Putamen (tissue), 1 donor: ENCODE results near the gene L3MBTL1.

Experiments used
- DNase-seq: peaks from one replicate; pipeline ENCODE4 v3.0.0-alpha.2; 2016; ENCODE audit warnings: low spot score

L3MBTL1 gene

GRCh38 chr20:43535370-43536004 lies 28.0 kb downstream of the L3MBTL1 start:
- DNase-seq, result no peak

- DNase-seq, result no peak
Measured at GRCh38 chr20:43536041-43536816, 28.7 kb downstream of the L3MBTL1 start.

GRCh38 chr20:43536817-43537440 lies 29.4 kb downstream of the L3MBTL1 start:
- DNase-seq, result no peak

- DNase-seq, result peak; percentile 47
Measured at GRCh38 chr20:43537921-43538877, 30.7 kb downstream of the L3MBTL1 start.

- DNase-seq, result no peak
Measured at GRCh38 chr20:43538878-43539700, 31.6 kb downstream of the L3MBTL1 start.

- no peak for DNase-seq
Measured at GRCh38 chr20:43539975-43540672, 32.6 kb downstream of the L3MBTL1 start.

- DNase-seq, result no peak
Measured at GRCh38 chr20:43540673-43541060, 33.2 kb downstream of the L3MBTL1 start.

- no peak for DNase-seq
Measured at GRCh38 chr20:43541214-43541613, 33.7 kb downstream of the L3MBTL1 start.

GRCh38 chr20:43542161-43542560 lies 34.7 kb downstream of the L3MBTL1 start:
- DNase-seq, result no peak

GRCh38 chr20:43542674-43543073 lies 35.2 kb downstream of the L3MBTL1 start:
- no peak for DNase-seq

- DNase-seq, result no peak
Measured at GRCh38 chr20:43543138-43543537, 35.6 kb downstream of the L3MBTL1 start.

GRCh38 chr20:43544501-43544900 lies 37.0 kb downstream of the L3MBTL1 start:
- DNase-seq, result no peak

GRCh38 chr20:43545837-43546578 lies 38.5 kb downstream of the L3MBTL1 start:
- no peak for DNase-seq

- DNase-seq, result no peak
Measured at GRCh38 chr20:43548273-43548880, 40.9 kb downstream of the L3MBTL1 start.

GRCh38 chr20:43549416-43550065 lies 42.0 kb downstream of the L3MBTL1 start:
- DNase-seq, result no peak

GRCh38 chr20:43550456-43550855 lies 43.0 kb downstream of the L3MBTL1 start:
- DNase-seq, result no peak

- no peak for DNase-seq
Measured at GRCh38 chr20:43554369-43554768, 46.9 kb downstream of the L3MBTL1 start.

GRCh38 chr20:43558412-43559146 lies 51.1 kb downstream of the L3MBTL1 start, which contains the start of gene SGK2:
Gene SGK2, plus strand, starts transcription at chr20:43559027. Its CDS starts 7,469 bp downstream, at chr20:43566496.
- DNase-seq, result no peak
